Caco-2 (cell line): ENCODE measurements around the gene PRRX1. TPM values are rescaled to one million over a fixed set of nuclear protein-coding genes. Genes with fewer than 3 reads are reported as not detected.

Experiments
- BruUV-seq: library from RNA; stranded (reverse); fragments of 400-500 nt; replicated peaks from 2 replicates; lab custom pipeline; 2021; lab: Mats Ljungman, UMichigan
- CTCF ChIA-PET: fragments of 300-600 bp; sonication (Branson Sonifier 250); formaldehyde crosslinking; loops from one replicate; lab custom pipeline; 2022; ENCODE audit warnings: antibody characterized with exemption; lab: Charles Lee
- POLR2A ChIA-PET: fragments of 300-600 bp; sonication (Branson Sonifier 250); formaldehyde crosslinking; loops from one replicate; lab custom pipeline; 2022; ENCODE audit warnings: antibody characterized with exemption; lab: Charles Lee
- DNase-seq, 2 experiments: peaks; one replicate each; pipeline versions ENCODE4 v3.0.0 to v3.0.0-alpha.2; 2020 to 2022
- H3K27me3 ChIP-seq: replicated peaks from 2 replicates; pipeline ENCODE4 v1.6.0; 2011; ENCODE audit warnings: low read length; ENCODE audit not compliant: control insufficient read depth, insufficient read depth
- H3K36me3 ChIP-seq: 2 replicates; pipeline ENCODE4 v1.5.1; 2011; ENCODE audit warnings: low read length; ENCODE audit not compliant: control insufficient read depth, insufficient read depth
- H3K4me1 ChIP-seq: fragments of 250-450 bp; sonication (Bioruptor Pico); 2 replicates; pipeline ENCODE4 v1.5.1; 2020; ENCODE audit warnings: mild to moderate bottlenecking
- H3K4me3 ChIP-seq: 2 replicates; pipeline ENCODE4 v1.5.1; 2011; ENCODE audit warnings: low read depth, mild to moderate bottlenecking, control low read depth, low read length
- H3K9me3 ChIP-seq: fragments of 250-450 bp; sonication (Bioruptor Pico); 2 replicates; pipeline ENCODE4 v1.5.1; 2020; ENCODE audit warnings: mild to moderate bottlenecking, moderate library complexity
- H3K27ac Mint-ChIP-seq: one replicate; pipeline ENCODE4 v1.8.0; 2022; ENCODE audit warnings: mixed read lengths; ENCODE audit not compliant: unreplicated experiment
- H3K27me3 Mint-ChIP-seq: one replicate; pipeline ENCODE4 v1.8.0; 2022; ENCODE audit warnings: mixed read lengths; ENCODE audit not compliant: insufficient read depth, unreplicated experiment
- H3K36me3 Mint-ChIP-seq: one replicate; pipeline ENCODE4 v1.8.0; 2022; ENCODE audit warnings: mild to moderate bottlenecking, mixed read lengths; ENCODE audit not compliant: insufficient read depth, unreplicated experiment
- H3K4me1 Mint-ChIP-seq: one replicate; pipeline ENCODE4 v1.8.0; 2022; ENCODE audit warnings: low read depth, mixed read lengths; ENCODE audit not compliant: unreplicated experiment
- H3K4me3 Mint-ChIP-seq: one replicate; pipeline ENCODE4 v1.8.0; 2022; ENCODE audit warnings: mild to moderate bottlenecking, moderate library complexity, mixed read lengths; ENCODE audit not compliant: unreplicated experiment
- H3K9me3 Mint-ChIP-seq: one replicate; pipeline ENCODE4 v1.8.0; 2022; ENCODE audit warnings: mixed read lengths; ENCODE audit not compliant: unreplicated experiment
- CTCF ChIP-seq, 2 experiments: fragments of 200-600 bp in 1 of 2; IDR thresholded peaks; 1 replicate in 1 of 2; 2 replicates in 1 of 2; pipeline versions ENCODE4 v1.5.1 to v1.8.0; 2011 to 2022; ENCODE audit warnings: antibody characterized with exemption in 1 of 2, control low read depth in 1 of 2, inconsistent platforms in 1 of 2, low read depth in 1 of 2, low read length in 1 of 2, mild to moderate bottlenecking in 1 of 2, moderate library complexity in 1 of 2; ENCODE audit not compliant: insufficient read depth in 1 of 2, severe bottlenecking in 1 of 2, unreplicated experiment in 1 of 2
- intact Hi-C: fragments of 100-400 bp; cut with micrococcal nuclease; formaldehyde crosslinking; loops from one replicate; pipeline ENCODE4 v1.10.0; 2022; ENCODE audit not compliant: unreplicated experiment
- total RNA-seq: library from RNA; stranded (reverse); gene quantifications from 2 replicates; pipeline ENCODE4 v1.2.3, GENCODE V29; 2022

PRRX1 gene
- total RNA-seq, 1 experiment from 2014 or later = not detected

- Histone ChIP-seq H3K4me3 (no peak overlapping the region), H3K4me1 (no peaks in the 10 kb centered on the region), H3K27me3 (no peaks in the 10 kb centered on the region), H3K9me3 (no peaks in the 10 kb centered on the region), H3K36me3 (no peaks in the 10 kb centered on the region)
- H3K36me3 Mint-ChIP-seq = no peaks in the 10 kb centered on the region
- intact Hi-C loops = no loop called here
- no peaks in the 10 kb centered on the region for H3K9me3 Mint-ChIP-seq
- POLR2A ChIA-PET = no interaction called here
- H3K4me1 Mint-ChIP-seq = no peaks in the 10 kb centered on the region
- no peak for TF ChIP-seq CTCF (IDR thresholded peaks at IDR 0.05; ENCODE audit: insufficient read depth in 1 of 2, low read depth in 1 of 2, low read length in 1 of 2, severe bottlenecking in 1 of 2, unreplicated experiment in 1 of 2)
- no peak for DNase-seq
- CTCF ChIA-PET = no interaction called here
- no peak overlapping the region for H3K4me3 Mint-ChIP-seq
- BruUV-seq = no TSS peak
- H3K27me3 Mint-ChIP-seq = peaks cover 10% of the 10 kb centered on the region
- H3K27ac Mint-ChIP-seq = no peak overlapping the region
These were observed 38.0 kb downstream of the PRRX1 start for GRCh38 chr1:170701962-170702361.

- no peaks in the 10 kb centered on the region for H3K4me1 Mint-ChIP-seq
- H3K36me3 Mint-ChIP-seq = no peaks in the 10 kb centered on the region
- DNase-seq = no peak
- Histone ChIP-seq H3K9me3 (no peaks in the 10 kb centered on the region), H3K27me3 (no peaks in the 10 kb centered on the region), H3K4me1 (no peaks in the 10 kb centered on the region), H3K4me3 (no peak overlapping the region), H3K36me3 (no peaks in the 10 kb centered on the region)
- no peaks in the 10 kb centered on the region for H3K9me3 Mint-ChIP-seq
- no peak for TF ChIP-seq CTCF (IDR thresholded peaks at IDR 0.05; ENCODE audit: insufficient read depth in 1 of 2, low read depth in 1 of 2, low read length in 1 of 2, severe bottlenecking in 1 of 2, unreplicated experiment in 1 of 2)
- ChIA-PET POLR2A (no interaction called here), CTCF (no interaction called here)
- H3K27me3 Mint-ChIP-seq = peaks cover 10% of the 10 kb centered on the region
- BruUV-seq = no TSS peak
- H3K4me3 Mint-ChIP-seq = no peak overlapping the region
- H3K27ac Mint-ChIP-seq = no peak overlapping the region
- intact Hi-C loops = no loop called here
These were observed 39.7 kb downstream of the PRRX1 start for GRCh38 chr1:170703591-170703990.

- Mint-ChIP-seq H3K36me3 (no peaks in the 10 kb centered on the region), H3K4me1 (no peaks in the 10 kb centered on the region), H3K27ac (no peak overlapping the region), H3K27me3 (peaks cover 10% of the 10 kb centered on the region), H3K4me3 (no peak overlapping the region), H3K9me3 (no peaks in the 10 kb centered on the region)
- ChIA-PET CTCF (no interaction called here), POLR2A (no interaction called here)
- no peaks in the 10 kb centered on the region for H3K4me1 ChIP-seq
- H3K36me3 ChIP-seq = no peaks in the 10 kb centered on the region
- no peak for TF ChIP-seq CTCF (IDR thresholded peaks at IDR 0.05; ENCODE audit: insufficient read depth in 1 of 2, low read depth in 1 of 2, low read length in 1 of 2, severe bottlenecking in 1 of 2, unreplicated experiment in 1 of 2)
- no peaks in the 10 kb centered on the region for H3K27me3 ChIP-seq
- H3K9me3 ChIP-seq = no peaks in the 10 kb centered on the region
- intact Hi-C loops = no loop called here
- no TSS peak for BruUV-seq
- DNase-seq = no peak
- H3K4me3 ChIP-seq = no peak overlapping the region
These were observed 40.3 kb downstream of the PRRX1 start for GRCh38 chr1:170704256-170704655.
